GM19035 (cell line): Measurements from ENCODE around the gene FIGNL1.

ENCODE experiments used
- ATAC-seq: cut with Tn5 transposase; IDR thresholded peaks from one replicate; pipeline ENCODE4 v1.9.1; 2021; ENCODE audit not compliant: unreplicated experiment

The FIGNL1 gene, protein sequence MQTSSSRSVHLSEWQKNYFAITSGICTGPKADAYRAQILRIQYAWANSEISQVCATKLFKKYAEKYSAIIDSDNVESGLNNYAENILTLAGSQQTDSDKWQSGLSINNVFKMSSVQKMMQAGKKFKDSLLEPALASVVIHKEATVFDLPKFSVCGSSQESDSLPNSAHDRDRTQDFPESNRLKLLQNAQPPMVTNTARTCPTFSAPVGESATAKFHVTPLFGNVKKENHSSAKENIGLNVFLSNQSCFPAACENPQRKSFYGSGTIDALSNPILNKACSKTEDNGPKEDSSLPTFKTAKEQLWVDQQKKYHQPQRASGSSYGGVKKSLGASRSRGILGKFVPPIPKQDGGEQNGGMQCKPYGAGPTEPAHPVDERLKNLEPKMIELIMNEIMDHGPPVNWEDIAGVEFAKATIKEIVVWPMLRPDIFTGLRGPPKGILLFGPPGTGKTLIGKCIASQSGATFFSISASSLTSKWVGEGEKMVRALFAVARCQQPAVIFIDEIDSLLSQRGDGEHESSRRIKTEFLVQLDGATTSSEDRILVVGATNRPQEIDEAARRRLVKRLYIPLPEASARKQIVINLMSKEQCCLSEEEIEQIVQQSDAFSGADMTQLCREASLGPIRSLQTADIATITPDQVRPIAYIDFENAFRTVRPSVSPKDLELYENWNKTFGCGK

GRCh38 chr7:50449881-50450589 lies at the start of gene FIGNL1:
TSS of gene FIGNL1 (minus strand) at chr7:50450350. CDS start at chr7:50447287, 3,063 bp downstream.
- peak; percentile 88 for ATAC-seq

- ATAC-seq: no peak
These were observed 48.9 kb upstream of the FIGNL1 start for GRCh38 chr7:50499092-50499491.

DNA sequence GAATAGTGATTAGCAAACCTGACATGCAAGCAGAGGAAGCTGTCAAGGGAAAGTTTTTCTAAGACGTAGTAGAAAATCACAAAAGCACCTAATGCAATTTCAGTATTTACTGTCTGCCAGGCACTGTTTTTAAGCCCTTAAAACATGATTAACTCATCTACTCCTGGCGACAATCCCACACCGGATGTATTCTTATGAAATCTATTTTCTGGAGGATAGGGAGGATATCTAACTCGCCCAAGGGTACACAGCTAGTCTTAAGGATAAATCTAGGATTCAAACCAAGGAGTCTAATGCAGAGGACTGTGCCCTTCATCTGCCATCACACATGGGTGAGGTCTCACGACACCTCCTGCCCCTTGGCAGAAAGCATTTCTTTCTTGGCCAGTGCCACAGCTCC lies 47.8 kb upstream of the FIGNL1 start:
- ATAC-seq: no peak

DNA sequence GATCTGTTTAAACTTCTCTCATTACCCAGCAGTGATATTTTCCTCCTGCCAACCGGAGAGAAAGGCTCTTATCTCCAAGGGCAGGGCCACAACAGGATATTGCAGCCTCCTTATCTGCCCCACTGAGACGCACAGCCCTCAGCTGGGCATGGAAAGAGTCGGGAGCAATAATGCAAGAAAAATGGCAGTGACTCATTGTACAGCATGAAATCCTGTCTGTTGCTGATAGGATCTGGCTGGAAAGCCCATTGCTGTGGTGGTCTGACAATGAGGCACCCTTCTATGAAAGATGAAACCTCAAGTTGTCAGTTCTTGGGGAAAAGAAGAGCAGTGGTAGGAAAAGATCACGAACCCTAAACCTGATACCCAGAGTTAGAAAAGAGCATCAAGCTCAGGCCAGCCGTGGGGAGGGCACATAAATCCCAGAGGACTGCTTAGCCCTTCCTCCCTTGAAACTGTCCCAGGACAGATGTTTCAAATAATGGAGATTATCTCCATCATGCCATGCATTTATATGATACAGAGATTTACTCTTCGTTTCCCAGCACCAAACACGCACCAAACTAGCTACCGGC lies 47.0 kb upstream of the FIGNL1 start:
- ATAC-seq: no peak

DNA sequence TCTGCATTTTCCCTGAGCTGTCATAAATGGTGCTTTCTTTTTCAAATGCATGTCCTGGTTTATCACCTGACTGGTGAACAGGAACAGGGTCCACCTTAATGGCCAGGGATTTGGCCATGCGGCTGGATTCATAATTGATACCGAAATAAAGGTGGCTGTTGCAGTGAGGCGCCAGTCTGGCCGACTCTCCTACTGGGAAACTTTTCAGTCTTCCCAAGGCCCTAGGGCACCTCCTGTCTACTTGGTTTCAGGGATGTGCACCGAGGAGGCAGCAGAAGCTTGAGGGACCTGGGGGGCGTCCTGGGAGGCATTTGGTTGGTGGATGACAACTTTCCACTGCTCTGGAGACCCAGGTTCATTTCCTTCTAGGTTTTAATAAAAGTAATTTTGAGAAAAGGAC lies 46.4 kb upstream of the FIGNL1 start:
- ATAC-seq: no peak

GRCh38 chr7:50495746-50496145 lies 45.6 kb upstream of the FIGNL1 start:
- ATAC-seq: no peak

GRCh38 chr7:50492770-50493519 lies 42.8 kb upstream of the FIGNL1 start:
- ATAC-seq: no peak

DNA sequence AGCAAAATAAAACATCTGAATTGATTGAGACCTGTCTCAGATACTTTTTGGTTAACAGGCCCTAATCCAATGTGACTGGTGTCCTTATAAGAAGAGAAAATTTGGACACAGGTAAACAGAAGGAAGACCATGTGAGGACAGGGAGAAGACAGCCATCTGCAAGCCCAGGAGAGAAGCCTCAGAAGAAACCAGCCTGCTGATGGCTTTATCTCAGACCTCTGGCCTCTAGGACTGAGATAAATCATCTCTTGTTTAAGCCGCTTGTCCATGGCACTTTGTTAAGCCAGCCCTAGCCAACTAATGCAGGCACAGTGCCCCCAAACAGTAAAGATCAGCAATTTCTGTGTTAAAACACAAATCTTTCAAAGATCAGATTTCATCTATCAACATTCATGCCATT lies 41.8 kb upstream of the FIGNL1 start:
- no peak for ATAC-seq

DNA sequence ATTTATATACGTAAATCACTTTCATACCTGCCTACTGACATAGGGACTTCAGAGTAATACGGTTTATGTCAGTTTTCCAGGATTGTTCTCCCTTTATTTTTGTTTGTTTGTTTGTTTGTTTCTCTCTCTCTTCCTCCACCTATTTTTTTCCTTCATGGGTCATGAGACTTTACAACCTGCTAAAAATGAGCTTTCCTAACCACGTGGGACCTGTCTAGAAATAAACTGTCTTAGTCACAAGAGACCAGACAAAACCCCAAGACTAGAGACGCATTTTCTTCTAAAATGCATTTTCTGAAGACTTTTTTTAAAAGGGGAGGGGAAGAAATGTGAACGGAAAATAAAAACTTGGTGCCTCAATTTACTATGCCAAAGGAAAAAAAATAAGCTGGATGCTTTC lies 41.1 kb upstream of the FIGNL1 start:
- ATAC-seq: no peak

DNA sequence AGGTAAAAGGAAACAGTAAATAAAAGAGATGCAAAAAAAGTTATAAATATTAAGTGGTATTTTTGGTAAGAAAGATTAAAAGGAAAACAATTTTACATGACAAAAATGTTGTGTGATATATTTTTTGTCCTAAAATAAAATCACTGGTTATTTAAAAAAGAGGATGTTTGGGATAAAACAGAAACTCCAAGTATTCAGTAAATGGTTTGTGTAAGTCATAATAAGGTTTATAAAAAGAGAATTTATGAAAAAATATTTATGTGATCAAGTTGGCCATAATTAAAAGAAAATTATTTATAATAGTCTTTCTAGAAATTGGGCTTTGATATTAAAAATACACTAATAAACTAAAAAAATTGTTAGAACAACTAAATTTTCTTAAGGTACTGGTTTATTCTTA lies 38.2 kb upstream of the FIGNL1 start:
- ATAC-seq: no peak

DNA sequence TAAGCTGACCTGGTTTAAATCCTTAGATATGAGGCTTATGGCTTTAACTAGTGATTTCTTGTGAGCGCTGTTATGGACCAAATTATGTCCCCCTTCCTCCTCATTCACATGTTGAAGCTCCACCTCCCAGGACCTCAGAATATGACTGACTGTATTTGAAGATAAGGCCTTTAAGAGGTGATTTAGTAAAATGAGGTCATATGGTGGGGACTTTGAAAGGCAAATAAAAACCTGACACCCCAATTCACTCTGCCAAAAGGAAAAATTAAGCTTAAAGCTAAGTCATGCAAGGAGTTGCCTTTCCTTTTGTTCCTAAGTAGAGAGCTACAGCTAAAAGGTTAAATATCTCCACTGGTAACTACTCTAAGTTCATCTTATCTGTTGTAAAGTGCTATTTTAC lies 36.4 kb upstream of the FIGNL1 start:
- no peak for ATAC-seq

DNA sequence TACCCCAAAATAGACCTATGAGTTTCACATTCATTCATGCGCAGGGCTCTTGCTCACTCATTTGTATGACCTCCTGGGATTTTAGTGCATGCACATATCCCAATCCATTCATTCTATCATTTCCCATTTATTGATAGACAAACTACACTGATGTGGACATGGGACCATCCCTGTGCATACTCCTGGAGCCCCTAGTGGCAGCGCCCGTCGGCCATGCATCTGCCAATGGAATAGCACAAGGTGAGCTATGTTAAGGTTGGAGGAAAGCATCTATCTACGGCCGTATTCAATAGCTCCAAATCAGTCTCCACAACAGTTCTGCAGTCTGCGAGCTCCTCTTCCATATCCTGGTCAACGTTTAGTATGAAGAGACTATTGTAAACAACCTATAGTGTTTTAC lies 31.7 kb upstream of the FIGNL1 start:
- ATAC-seq: no peak

GRCh38 chr7:50480797-50481196 lies 30.6 kb upstream of the FIGNL1 start:
- no peak for ATAC-seq

- ATAC-seq: no peak
These were observed 29.8 kb upstream of the FIGNL1 start for GRCh38 chr7:50479743-50480517.

DNA sequence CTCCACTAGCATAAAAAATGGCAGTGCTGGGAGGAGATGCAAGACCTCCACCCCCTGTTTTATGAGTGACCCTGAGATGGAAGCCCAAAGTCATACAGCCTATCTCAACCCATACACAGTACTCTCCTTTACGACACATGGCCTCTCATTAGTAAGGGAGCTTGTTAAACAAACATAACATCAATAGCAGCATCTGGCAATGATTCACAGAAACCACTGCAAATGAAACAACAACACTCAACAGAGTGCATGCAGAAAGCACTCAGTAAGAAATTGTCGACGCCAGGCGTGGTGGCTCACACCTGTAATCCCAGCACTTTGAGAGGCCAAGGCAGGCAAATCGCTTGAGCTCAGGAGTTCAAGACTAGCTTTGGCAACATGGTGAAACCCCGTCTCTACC lies 27.5 kb upstream of the FIGNL1 start:
- ATAC-seq: no peak

GRCh38 chr7:50476953-50477625 lies 26.9 kb upstream of the FIGNL1 start:
- no peak for ATAC-seq

- no peak for ATAC-seq
These were observed 25.2 kb upstream of the FIGNL1 start for GRCh38 chr7:50475340-50475739.

GRCh38 chr7:50474382-50475160 lies 24.4 kb upstream of the FIGNL1 start:
- ATAC-seq: no peak

DNA sequence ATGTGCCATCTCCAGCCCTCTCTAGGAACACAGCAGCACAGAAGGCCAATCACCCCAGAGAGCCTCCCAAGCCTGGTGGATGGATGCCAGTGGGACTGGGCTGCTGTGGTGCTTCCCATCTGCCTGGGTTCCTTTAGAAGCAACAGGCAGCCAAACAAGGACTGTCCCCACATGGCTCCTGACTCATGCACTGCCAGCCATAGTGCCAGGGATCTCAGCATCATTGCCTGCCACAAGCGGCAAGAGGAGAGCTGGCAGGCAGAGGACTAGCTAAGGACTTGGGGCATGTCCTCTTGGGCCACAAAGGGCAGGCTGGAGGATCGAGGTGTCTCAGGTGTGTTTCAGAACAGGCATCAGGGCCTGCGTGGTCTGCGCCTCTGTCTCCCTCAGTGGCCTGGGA lies 23.4 kb upstream of the FIGNL1 start:
- no peak for ATAC-seq
